Peyer's patch (tissue), 4 donors: ENCODE measurements around the gene GPR146.

Experiments
- CTCF ChIP-seq, 6 experiments: fragments of 450-650 bp in 4 of 6; fragments of 200-600 bp in 2 of 6; sonication (generic) in 1 of 6; IDR thresholded peaks; one replicate each; pipeline ENCODE4 v1.5.1; 2017 to 2019; ENCODE audit warnings: antibody characterized with exemption in 6 of 6, mild to moderate bottlenecking in 3 of 6, moderate library complexity in 1 of 6
- POLR2A ChIP-seq, 2 donors: fragments of 450-650 bp; IDR thresholded peaks; one replicate each; pipeline ENCODE4 v1.5.1; 2017; ENCODE audit warnings: antibody characterized with exemption in 2 of 2, mild to moderate bottlenecking in 2 of 2, moderate library complexity in 2 of 2

- TF ChIP-seq CTCF (IDR thresholded peaks at IDR 0.05) (no peak), POLR2A (IDR thresholded peaks at IDR 0.05) (no peak)
Observed at GRCh38 chr7:1062296-1063294, 18.2 kb downstream of the GPR146 start.
